IMR-90 (cell line): ENCODE results near the gene DLG3. TPM values are rescaled to one million over a fixed set of nuclear protein-coding genes. Genes with fewer than 3 reads are reported as not detected.

Experiments used
- ATAC-seq: fragments of 200-7000 bp; cut with Tn5 transposase; 2 replicates; pipeline ENCODE4 v1.9.1; 2020; ENCODE audit warnings: low read depth, mild to moderate bottlenecking, moderate library complexity
- BruUV-seq: library from RNA; stranded (reverse); fragments of 400-500 nt; replicated peaks from 2 replicates; lab custom pipeline; 2021; lab: Mats Ljungman, UMichigan
- CTCF ChIA-PET: fragments of 300-600 bp; formaldehyde crosslinking; extraction: SDS; loops from one replicate; lab custom pipeline; 2021; ENCODE audit warnings: antibody characterized with exemption; lab: Yijun Ruan, JAX
- POLR2A ChIA-PET: fragments of 300-600 bp; sonication (Branson Sonifier 250); formaldehyde crosslinking; loops from one replicate; lab custom pipeline; 2022; ENCODE audit warnings: antibody characterized with exemption; ENCODE audit not compliant: unreplicated experiment; lab: Charles Lee
- DNase-seq: peaks from one replicate; pipeline ENCODE4 v3.0.0; 2013
- H2AFZ ChIP-seq: replicated peaks from 2 replicates; pipeline ENCODE3; 2013; ENCODE audit warnings: low read length, mild to moderate bottlenecking; ENCODE audit not compliant: poor library complexity
- H2AK5ac ChIP-seq: 2 replicates; pipeline ENCODE4 v1.6.1; 2013; ENCODE audit warnings: low read depth, low read length, inconsistent platforms
- H2AK9ac ChIP-seq: replicated peaks from 2 replicates; pipeline ENCODE3; 2013; ENCODE audit warnings: mild to moderate bottlenecking, low read depth, low read length, moderate library complexity; ENCODE audit not compliant: poor library complexity
- H2BK120ac ChIP-seq: 2 replicates; pipeline ENCODE4 v1.6.1; 2013; ENCODE audit warnings: low read depth, low read length, inconsistent platforms
- H2BK15ac ChIP-seq: 3 replicates; pipeline ENCODE4 v1.6.1; 2013; ENCODE audit warnings: low read depth, low read length, inconsistent platforms
- H2BK20ac ChIP-seq: 2 replicates; pipeline ENCODE4 v1.6.1; 2013; ENCODE audit warnings: low read depth, mild to moderate bottlenecking, inconsistent platforms, low read length, moderate library complexity
- H2BK5ac ChIP-seq: 2 replicates; pipeline ENCODE4 v1.6.1; 2013; ENCODE audit warnings: mild to moderate bottlenecking, low read depth, low read length, inconsistent platforms; ENCODE audit not compliant: poor library complexity, severe bottlenecking
- H3K14ac ChIP-seq: replicated peaks from 2 replicates; pipeline ENCODE4 v1.6.1; 2013; ENCODE audit warnings: low read depth, low read length, inconsistent platforms
- H3K18ac ChIP-seq: 2 replicates; pipeline ENCODE4 v1.6.1; 2013; ENCODE audit warnings: low read depth, low read length, control low read depth
- H3K23ac ChIP-seq: 2 replicates; pipeline ENCODE4 v1.6.1; 2013; ENCODE audit warnings: low read depth, low read length, inconsistent platforms
- H3K27ac ChIP-seq: 2 replicates; pipeline ENCODE4 v1.5.1; 2013; ENCODE audit warnings: mild to moderate bottlenecking, control low read depth, low read length; ENCODE audit not compliant: insufficient read depth
- H3K27me3 ChIP-seq: 2 replicates; pipeline ENCODE4 v1.6.1; 2013; ENCODE audit warnings: low read length; ENCODE audit not compliant: control insufficient read depth, insufficient read depth
- H3K36me3 ChIP-seq: 2 replicates; pipeline ENCODE4 v1.6.1; 2013; ENCODE audit warnings: low read length, mixed read lengths; ENCODE audit not compliant: control insufficient read depth, insufficient read depth
- H3K4ac ChIP-seq: 2 replicates; pipeline ENCODE4 v1.6.1; 2013; ENCODE audit warnings: low read depth, low read length, inconsistent platforms
- H3K4me1 ChIP-seq: 2 replicates; pipeline ENCODE4 v1.6.1; 2013; ENCODE audit warnings: low read length, mixed read lengths; ENCODE audit not compliant: control insufficient read depth, insufficient read depth
- H3K4me2 ChIP-seq: 2 replicates; pipeline ENCODE4 v1.6.1; 2013; ENCODE audit warnings: low read depth, mild to moderate bottlenecking, control low read depth, low read length, moderate library complexity
- H3K4me3 ChIP-seq: 2 replicates; pipeline ENCODE4 v1.5.1; 2013; ENCODE audit warnings: low read depth, mild to moderate bottlenecking, control low read depth, low read length, moderate library complexity; ENCODE audit not compliant: insufficient read depth
- H3K56ac ChIP-seq: 2 replicates; pipeline ENCODE4 v1.6.1; 2013; ENCODE audit warnings: low read length, inconsistent platforms; ENCODE audit not compliant: insufficient read depth; ENCODE audit errors: extremely low read depth
- H3K79me1 ChIP-seq, 2 experiments: 2 replicates each; pipeline ENCODE4 v1.6.1; 2013; ENCODE audit warnings: low read length in 2 of 2, inconsistent platforms in 1 of 2, low read depth in 1 of 2
- H3K9ac ChIP-seq: 2 replicates; pipeline ENCODE4 v1.6.1; 2013; ENCODE audit warnings: low read depth, low read length, control low read depth
- H3K9me1 ChIP-seq: 2 replicates; pipeline ENCODE4 v1.6.1; 2013; ENCODE audit warnings: low read length, inconsistent platforms; ENCODE audit not compliant: insufficient read depth
- H3K9me3 ChIP-seq: 2 replicates; pipeline ENCODE4 v1.6.1; 2013; ENCODE audit warnings: low read length; ENCODE audit not compliant: control insufficient read depth, insufficient read depth
- H4K20me1 ChIP-seq: 2 replicates; pipeline ENCODE4 v1.6.1; 2013; ENCODE audit warnings: low read length, inconsistent platforms; ENCODE audit not compliant: insufficient read depth
- H4K5ac ChIP-seq: 2 replicates; pipeline ENCODE4 v1.6.1; 2013; ENCODE audit warnings: mild to moderate bottlenecking, low read depth, low read length, control low read depth
- H4K8ac ChIP-seq, 2 experiments: 2 replicates each; pipeline ENCODE4 v1.6.1; 2013; ENCODE audit warnings: low read depth in 2 of 2, low read length in 2 of 2, control low read depth in 1 of 2, inconsistent platforms in 1 of 2
- H4K91ac ChIP-seq: 2 replicates; pipeline ENCODE4 v1.6.1; 2013; ENCODE audit warnings: low read depth, low read length, inconsistent platforms; ENCODE audit not compliant: insufficient read depth
- CEBPB ChIP-seq: IDR thresholded peaks from 2 replicates; pipeline ENCODE4 v1.6.1; 2012; ENCODE audit warnings: low read depth, low read length, improper control_type of control experiment
- CHD1 ChIP-seq: IDR thresholded peaks from 2 replicates; pipeline ENCODE4 v1.6.1; 2012; ENCODE audit warnings: low read depth, low read length, improper control_type of control experiment
- CTCF ChIP-seq: conservative IDR thresholded peaks from 2 replicates; pipeline ENCODE4 v1.5.1; 2012; ENCODE audit warnings: mild to moderate bottlenecking, low read depth, low read length, improper control_type of control experiment
- ELK1 ChIP-seq: fragments of 150-350 bp; IDR thresholded peaks from 2 replicates; pipeline ENCODE4 v1.6.1; 2016; ENCODE audit warnings: low read depth, mild to moderate bottlenecking, low read length, moderate library complexity, borderline replicate concordance
- FOS ChIP-seq: fragments of 150-350 bp; IDR thresholded peaks from 2 replicates; pipeline ENCODE4 v1.6.1; 2016; ENCODE audit warnings: low read depth, low read length
- MAFK ChIP-seq: IDR thresholded peaks from 2 replicates; pipeline ENCODE4 v1.6.1; 2012; ENCODE audit warnings: low read depth, low read length, improper control_type of control experiment
- MAZ ChIP-seq: IDR thresholded peaks from 2 replicates; pipeline ENCODE4 v1.6.1; 2012; ENCODE audit warnings: low read depth, mild to moderate bottlenecking, low read length, improper control_type of control experiment, moderate library complexity, borderline replicate concordance
- MXI1 ChIP-seq: IDR thresholded peaks from 2 replicates; pipeline ENCODE4 v1.6.1; 2012; ENCODE audit warnings: low read depth, mild to moderate bottlenecking, low read length, moderate library complexity, borderline replicate concordance
- NFE2L2 ChIP-seq: fragments of 150-350 bp; IDR thresholded peaks from 2 replicates; pipeline ENCODE4 v1.6.1; 2016; ENCODE audit warnings: low read depth, mild to moderate bottlenecking, low read length
- POLR2A ChIP-seq: IDR thresholded peaks from 2 replicates; pipeline ENCODE4 v1.6.1; 2012; ENCODE audit warnings: mild to moderate bottlenecking, low read depth, low read length
- RAD21 ChIP-seq: IDR thresholded peaks from 2 replicates; pipeline ENCODE4 v1.6.1; 2012; ENCODE audit warnings: low read length, improper control_type of control experiment
- RCOR1 ChIP-seq: IDR thresholded peaks from 2 replicates; pipeline ENCODE4 v1.6.1; 2012; ENCODE audit warnings: mild to moderate bottlenecking, low read length, improper control_type of control experiment; ENCODE audit not compliant: insufficient replicate concordance
- RFX5 ChIP-seq: IDR thresholded peaks from 2 replicates; pipeline ENCODE4 v1.8.0; 2012; ENCODE audit warnings: low read depth, mild to moderate bottlenecking, low read length, moderate library complexity
- USF2 ChIP-seq: fragments of 150-350 bp; IDR thresholded peaks from 2 replicates; pipeline ENCODE4 v1.6.1; 2017; ENCODE audit warnings: mild to moderate bottlenecking, antibody characterized with exemption, low read length, low read depth
- WGBS, 2 experiments: methylation state at CpG; one replicate each; pipeline versions ENCODE4 v1.1.5 to v1.1.7; 2013; ENCODE audit warnings: missing lambda C conversion rate in 2 of 2; ENCODE audit not compliant: insufficient read length in 1 of 2; ENCODE audit errors: extremely low coverage in 2 of 2; 5-methylcytosine and 5-hydroxymethylcytosine counted together
- dilution Hi-C: fragments of 300-500 bp; cut with HindIII; formaldehyde crosslinking; loops from one replicate; pipeline ENCODE4 v1.14.3; 2018; ENCODE audit warnings: low sequenced_read_pairs; ENCODE audit not compliant: unreplicated experiment
- in situ Hi-C: fragments of 300-500 bp; cut with MboI; formaldehyde crosslinking; loops from 3 replicates; pipeline ENCODE4 v1.14.3; 2019; ENCODE audit warnings: low sequenced_read_pairs, inconsistent platforms, mixed read lengths
- intact Hi-C: fragments of 100-400 bp; cut with micrococcal nuclease; formaldehyde crosslinking; loops from 2 replicates; pipeline ENCODE4 v1.10.0; 2022
- polyA plus RNA-seq, 3 experiments: library from polyadenylated mRNA; depleted of rRNA; stranded (reverse); fragments of >200 nt; gene quantifications; 2 replicates each; pipeline ENCODE4 v1.2.3, GENCODE V29; 2012; ENCODE audit warnings: low replicate concordance in 1 of 3
- total RNA-seq: library from RNA; depleted of rRNA; stranded (reverse); fragments of >200 nt; gene quantifications from 2 replicates; pipeline ENCODE4 v1.2.3, GENCODE V29; 2012

DLG3 gene
- total and polyA plus RNA-seq, 2 of the 4 experiments (the other 2 are of a cell fraction): 11.0 to 27.1 TPM

- in situ Hi-C loops (no loop called here), dilution Hi-C loops (no loop called here), intact Hi-C loops (no loop called here)
- no peak overlapping the region for H3K18ac ChIP-seq
- no peaks in the 10 kb centered on the region for H3K9me3 ChIP-seq
- no peak overlapping the region for H3K56ac ChIP-seq
- no peak overlapping the region for H2BK120ac ChIP-seq
- POLR2A ChIA-PET: no interaction called here
- TF ChIP-seq NFE2L2: no peak
- TF ChIP-seq MAZ: no peak
- TF ChIP-seq CTCF: no peak
- TF ChIP-seq RFX5: no peak
- no peak for TF ChIP-seq CHD1
- TF ChIP-seq RCOR1: no peak
- TF ChIP-seq MAFK: no peak
- TF ChIP-seq POLR2A: no peak
- no peak for TF ChIP-seq MXI1
- TF ChIP-seq USF2: no peak
- no peak for TF ChIP-seq RAD21
- no peak for TF ChIP-seq FOS
- TF ChIP-seq CEBPB: no peak
- TF ChIP-seq ELK1: no peak
- no peaks in the 10 kb centered on the region for H3K36me3 ChIP-seq
- H4K8ac ChIP-seq: no peak overlapping the region
- H2AK5ac ChIP-seq: no peak overlapping the region
- H3K14ac ChIP-seq: no peak overlapping the region
- H4K5ac ChIP-seq: no peak overlapping the region
- H3K4me3 ChIP-seq: no peak overlapping the region
- H2AFZ ChIP-seq: no peak overlapping the region
- no peak overlapping the region for H3K4me2 ChIP-seq
- no peak overlapping the region for H2BK5ac ChIP-seq
- no peak overlapping the region for H2AK9ac ChIP-seq
- no peak overlapping the region for H3K27ac ChIP-seq
- BruUV-seq: no TSS peak
- no peak overlapping the region for H2BK20ac ChIP-seq
- no peaks in the 10 kb centered on the region for H3K79me1 ChIP-seq
- H4K91ac ChIP-seq: no peak overlapping the region
- H3K27me3 ChIP-seq: peaks cover 2% of the 10 kb centered on the region; the same call in 1 of the 2 replicates
- no peak overlapping the region for H3K4ac ChIP-seq
- H4K20me1 ChIP-seq: no peaks in the 10 kb centered on the region
- H3K9me1 ChIP-seq: no peaks in the 10 kb centered on the region
- ATAC-seq (no peak), DNase-seq (no peak)
- H2BK15ac ChIP-seq: no peak overlapping the region
- no peak overlapping the region for H3K23ac ChIP-seq
- no peaks in the 10 kb centered on the region for H3K4me1 ChIP-seq
- WGBS, 2 experiments: 100% methylated on average over 1 of the region's 2 CpGs; no CpG with 5 or more reads in 1 of the 2 experiments
- CTCF ChIA-PET: no interaction called here
- no peak overlapping the region for H3K9ac ChIP-seq
Measured at GRCh38 chrX:70410921-70411320, 33.7 kb upstream of the DLG3 start.
